BJ (cell line): Measurements from ENCODE around the gene C16orf96. TPM values are rescaled to one million over a fixed set of nuclear protein-coding genes. Genes with fewer than 3 reads are reported as not detected.
A peak's percentile ranks its signal among the peaks of the same experiment; 100 is the strongest.

Experiments used
- CTCF ChIA-PET: fragments of 350-600 bp; formaldehyde crosslinking; extraction: SDS; loops from one replicate; lab custom pipeline; 2021; ENCODE audit warnings: antibody characterized with exemption, inconsistent platforms; lab: Yijun Ruan, JAX
- POLR2A ChIA-PET: fragments of 300-600 bp; sonication (Branson Sonifier 250); formaldehyde crosslinking; extraction: SDS; loops from one replicate; lab custom pipeline; 2021; ENCODE audit warnings: antibody characterized with exemption; lab: Charles Lee
- DNase-seq: peaks from one replicate; pipeline ENCODE4 v3.0.0-alpha.2; 2011; ENCODE audit warnings: low read depth
- H3K27me3 ChIP-seq: 2 replicates; pipeline ENCODE4 v1.6.0; 2011; ENCODE audit warnings: low read length; ENCODE audit not compliant: control insufficient read depth, insufficient read depth
- H3K36me3 ChIP-seq: 2 replicates; pipeline ENCODE4 v1.5.1; 2011; ENCODE audit warnings: low read length; ENCODE audit not compliant: control insufficient read depth, insufficient read depth
- H3K4me3 ChIP-seq: 2 replicates; pipeline ENCODE4 v1.5.1; 2011; ENCODE audit warnings: low read depth, mild to moderate bottlenecking, control low read depth, low read length
- CTCF ChIP-seq: IDR thresholded peaks from 2 replicates; pipeline ENCODE4 v1.5.1; 2011; ENCODE audit warnings: low read depth, mild to moderate bottlenecking, control low read depth, inconsistent platforms, low read length, moderate library complexity; ENCODE audit not compliant: insufficient read depth
- polyA plus RNA-seq: library from polyadenylated mRNA; depleted of rRNA; stranded (reverse); fragments of >200 nt; gene quantifications from 2 replicates; pipeline ENCODE4 v1.2.3, GENCODE V29; 2011

Gene C16orf96
- polyA plus RNA-seq, 1 experiment: not detected

- Histone ChIP-seq H3K27me3 (no peaks in the 10 kb centered on the region), H3K4me3 (peak overlapping the region; percentile 83), H3K36me3 (peaks cover 3% of the 10 kb centered on the region; the same call in 1 of the 2 replicates)
- POLR2A ChIA-PET: interaction anchor here (0.7 kb wide), 1 partner anchor 298 kb away, joined by 3 read pairs; the partner anchor contains the start of gene GLIS2
- CTCF ChIA-PET: interaction anchor here (1.1 to 4.4 kb wide), 2 partner anchors 10 to 28 kb away, joined by 4 to 22 read pairs; partner anchors contain the start of gene MGRN1
- no peak for TF ChIP-seq CTCF
- no peak for DNase-seq
Measured at GRCh38 chr16:4613636-4614570, 57.8 kb downstream of the C16orf96 start.

- DNase-seq: no peak
- Histone ChIP-seq H3K4me3 (peak within 1 kb of the TSS; percentile 83), H3K27me3 (no peaks in the 10 kb centered on the region), H3K36me3 (no peaks in the 10 kb centered on the region; the same call in 1 of the 2 replicates)
- no peak for TF ChIP-seq CTCF
- ChIA-PET POLR2A (no interaction called here), CTCF (interaction anchor here (0.7 to 4.4 kb wide), 2 partner anchors 9 to 12 kb away, joined by 3 to 22 read pairs; partner anchors contain the start of gene MGRN1)
Measured at GRCh38 chr16:4614571-4615383, 58.6 kb downstream of the C16orf96 start, which contains the start of gene UBALD1. Gene UBALD1 (minus strand): TSS chr16:4614888. CDS start chr16:4614797, 91 bp downstream.

GRCh38 chr16:4615384-4616046 lies 59.4 kb downstream of the C16orf96 start:
- TF ChIP-seq CTCF: no peak
- Histone ChIP-seq H3K27me3 (no peaks in the 10 kb centered on the region), H3K4me3 (peak overlapping the region; percentile 83), H3K36me3 (no peaks in the 10 kb centered on the region)
- POLR2A ChIA-PET: no interaction called here
- DNase-seq: no peak
- CTCF ChIA-PET: interaction anchor here (1.1 to 4.4 kb wide), 3 partner anchors 8 to 30 kb away, joined by 3 to 22 read pairs (median 3); partner anchors contain the start of gene MGRN1

GRCh38 chr16:4616047-4616811 lies 60.1 kb downstream of the C16orf96 start:
- Histone ChIP-seq H3K27me3 (no peaks in the 10 kb centered on the region), H3K36me3 (no peaks in the 10 kb centered on the region), H3K4me3 (peak overlapping the region; percentile 67)
- ChIA-PET CTCF (interaction anchor here (0.6 to 4.4 kb wide), 5 partner anchors 8 to 341 kb away, joined by 3 to 22 read pairs (median 3); partner anchors contain the start of gene MGRN1), POLR2A (interaction anchor here (0.7 kb wide), 1 partner anchor 266 kb away, joined by 3 read pairs; no protein-coding TSS in a partner anchor)
- TF ChIP-seq CTCF: peak; percentile 48
- peak; percentile 98 for DNase-seq
